Loucy (cell line): ENCODE data around the gene KCNH8.

Experiments
- H2AFZ ChIP-seq: fragments of 200-600 bp; sonication (generic); 2 replicates; pipeline ENCODE4 v1.6.0; 2016; ENCODE audit warnings: antibody characterized with exemption, mild to moderate bottlenecking, low read length, moderate library complexity
- H3F3A ChIP-seq: fragments of 200-600 bp; 2 replicates; pipeline ENCODE4 v1.6.0; 2016; ENCODE audit warnings: antibody characterized with exemption, low read depth, mild to moderate bottlenecking
- H3K27me3 ChIP-seq: fragments of 200-600 bp; sonication (generic); 2 replicates; pipeline ENCODE4 v1.6.1; 2014; ENCODE audit warnings: low read length, mild to moderate bottlenecking; ENCODE audit not compliant: insufficient read depth, poor library complexity, severe bottlenecking
- H3K36me3 ChIP-seq: fragments of 200-600 bp; sonication (generic); 2 replicates; pipeline ENCODE4 v1.6.1; 2016; ENCODE audit warnings: low read length; ENCODE audit not compliant: insufficient read depth
- H3K4me1 ChIP-seq: fragments of 200-600 bp; sonication (generic); 2 replicates; pipeline ENCODE4 v1.5.1; 2014; ENCODE audit warnings: low read length, mild to moderate bottlenecking; ENCODE audit not compliant: insufficient read depth, poor library complexity, severe bottlenecking
- H3K4me2 ChIP-seq: fragments of 200-600 bp; sonication (generic); 2 replicates; pipeline ENCODE4 v1.6.0; 2014; ENCODE audit warnings: antibody characterized with exemption, low read length, low read depth, mild to moderate bottlenecking; ENCODE audit not compliant: poor library complexity, severe bottlenecking
- H3K4me3 ChIP-seq: fragments of 200-600 bp; sonication (generic); 2 replicates; pipeline ENCODE4 v1.5.1; 2014; ENCODE audit warnings: low read length, mild to moderate bottlenecking, mixed read lengths; ENCODE audit not compliant: poor library complexity, severe bottlenecking
- H3K79me2 ChIP-seq: fragments of 200-600 bp; sonication (generic); 2 replicates; pipeline ENCODE4 v1.6.1; 2014; ENCODE audit warnings: low read length; ENCODE audit not compliant: insufficient read depth
- H3K9ac ChIP-seq: fragments of 200-600 bp; sonication (generic); 2 replicates; pipeline ENCODE4 v1.6.0; 2014; ENCODE audit warnings: mild to moderate bottlenecking, low read depth, low read length, moderate library complexity; ENCODE audit not compliant: poor library complexity, severe bottlenecking
- H3K9me2 ChIP-seq: fragments of 200-600 bp; sonication (generic); replicated peaks from 2 replicates; pipeline ENCODE4 v1.6.1; 2016; ENCODE audit warnings: low read depth, low read length, mixed read lengths
- H3K9me3 ChIP-seq: fragments of 200-600 bp; sonication (generic); 2 replicates; pipeline ENCODE4 v1.6.1; 2014; ENCODE audit warnings: mild to moderate bottlenecking, antibody characterized with exemption, low read length, low read depth; ENCODE audit not compliant: insufficient read depth
- H4K20me1 ChIP-seq: fragments of 200-600 bp; sonication (generic); 2 replicates; pipeline ENCODE4 v1.6.0; 2014; ENCODE audit warnings: antibody characterized with exemption, low read length, mild to moderate bottlenecking; ENCODE audit not compliant: insufficient read depth, poor library complexity, severe bottlenecking
- EZH2phosphoT487 ChIP-seq: fragments of 200-600 bp; IDR thresholded peaks from 2 replicates; pipeline ENCODE4 v1.6.1; 2018; ENCODE audit warnings: antibody characterized with exemption, mild to moderate bottlenecking, moderate library complexity, borderline replicate concordance
- TF ChIP-seq, protein P1 (sequence below): fragments of 200-600 bp; sonication (generic); conservative IDR thresholded peaks from 2 replicates; pipeline ENCODE4 v1.5.1; 2014; ENCODE audit warnings: mild to moderate bottlenecking, antibody characterized with exemption, low read length

Gene KCNH8

DNA sequence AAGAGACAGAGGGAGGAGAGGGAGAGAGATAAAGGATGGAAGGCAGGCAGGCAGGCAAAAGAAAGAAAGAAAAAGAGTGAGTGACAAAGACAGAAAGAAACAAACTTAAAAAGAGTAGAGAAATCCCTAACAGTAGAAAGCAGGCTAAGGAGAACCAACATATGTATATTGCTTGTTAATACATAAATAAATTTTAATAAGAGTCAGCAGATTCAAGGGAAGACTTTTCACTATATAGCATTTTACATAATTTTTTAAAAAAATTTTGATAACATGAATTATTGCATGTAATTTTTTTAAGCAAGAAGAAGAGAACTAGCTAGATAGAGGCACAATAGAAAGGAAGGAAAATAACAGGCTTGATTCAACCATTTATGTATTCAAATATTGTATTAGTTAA, 291.6 kb downstream of the KCNH8 start:
- no peaks in the 10 kb centered on the region for H3K27me3 ChIP-seq
- H3K36me3 ChIP-seq: no peaks in the 10 kb centered on the region
- H4K20me1 ChIP-seq: no peaks in the 10 kb centered on the region
- H3K79me2 ChIP-seq: no peaks in the 10 kb centered on the region
- no peak overlapping the region for H2AFZ ChIP-seq
- H3K9ac ChIP-seq: no peak overlapping the region
- no peak overlapping the region for H3K4me3 ChIP-seq
- H3K9me2 ChIP-seq: no peaks in the 10 kb centered on the region
- no peaks in the 10 kb centered on the region for H3K4me1 ChIP-seq
- H3K4me2 ChIP-seq: no peak overlapping the region
- H3F3A ChIP-seq: no peaks in the 10 kb centered on the region
- no peak for TF ChIP-seq EZH2phosphoT487
- TF ChIP-seq, protein P1, sequence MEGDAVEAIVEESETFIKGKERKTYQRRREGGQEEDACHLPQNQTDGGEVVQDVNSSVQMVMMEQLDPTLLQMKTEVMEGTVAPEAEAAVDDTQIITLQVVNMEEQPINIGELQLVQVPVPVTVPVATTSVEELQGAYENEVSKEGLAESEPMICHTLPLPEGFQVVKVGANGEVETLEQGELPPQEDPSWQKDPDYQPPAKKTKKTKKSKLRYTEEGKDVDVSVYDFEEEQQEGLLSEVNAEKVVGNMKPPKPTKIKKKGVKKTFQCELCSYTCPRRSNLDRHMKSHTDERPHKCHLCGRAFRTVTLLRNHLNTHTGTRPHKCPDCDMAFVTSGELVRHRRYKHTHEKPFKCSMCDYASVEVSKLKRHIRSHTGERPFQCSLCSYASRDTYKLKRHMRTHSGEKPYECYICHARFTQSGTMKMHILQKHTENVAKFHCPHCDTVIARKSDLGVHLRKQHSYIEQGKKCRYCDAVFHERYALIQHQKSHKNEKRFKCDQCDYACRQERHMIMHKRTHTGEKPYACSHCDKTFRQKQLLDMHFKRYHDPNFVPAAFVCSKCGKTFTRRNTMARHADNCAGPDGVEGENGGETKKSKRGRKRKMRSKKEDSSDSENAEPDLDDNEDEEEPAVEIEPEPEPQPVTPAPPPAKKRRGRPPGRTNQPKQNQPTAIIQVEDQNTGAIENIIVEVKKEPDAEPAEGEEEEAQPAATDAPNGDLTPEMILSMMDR: no peak
- H3K9me3 ChIP-seq: no peaks in the 10 kb centered on the region

DNA sequence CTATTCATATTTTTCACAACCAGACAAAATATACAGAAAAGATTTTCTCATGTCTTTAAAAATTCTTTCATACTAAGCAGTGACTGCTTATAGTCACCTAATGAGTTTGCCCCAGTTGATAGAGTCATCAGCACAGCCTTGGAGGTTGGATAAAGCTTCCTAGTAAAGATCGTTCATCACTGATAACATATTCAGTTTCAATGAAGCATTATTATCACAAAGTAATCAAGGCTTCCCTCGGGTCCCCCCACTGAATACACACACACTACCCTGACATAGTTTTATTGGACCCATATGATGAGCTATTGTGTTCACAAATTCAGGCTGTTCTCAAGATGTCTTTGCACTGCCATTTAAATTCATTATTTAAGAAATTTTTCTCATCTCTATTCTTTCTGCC, 297.8 kb downstream of the KCNH8 start:
- Histone ChIP-seq H3K36me3 (no peaks in the 10 kb centered on the region), H3K4me3 (no peak overlapping the region), H3K27me3 (no peaks in the 10 kb centered on the region), H2AFZ (no peak overlapping the region), H3K9me3 (no peaks in the 10 kb centered on the region), H3K9ac (no peak overlapping the region), H3F3A (no peaks in the 10 kb centered on the region), H3K9me2 (no peaks in the 10 kb centered on the region), H4K20me1 (no peaks in the 10 kb centered on the region), H3K4me2 (no peak overlapping the region), H3K4me1 (no peaks in the 10 kb centered on the region), H3K79me2 (no peaks in the 10 kb centered on the region)
- TF ChIP-seq EZH2phosphoT487: no peak

DNA sequence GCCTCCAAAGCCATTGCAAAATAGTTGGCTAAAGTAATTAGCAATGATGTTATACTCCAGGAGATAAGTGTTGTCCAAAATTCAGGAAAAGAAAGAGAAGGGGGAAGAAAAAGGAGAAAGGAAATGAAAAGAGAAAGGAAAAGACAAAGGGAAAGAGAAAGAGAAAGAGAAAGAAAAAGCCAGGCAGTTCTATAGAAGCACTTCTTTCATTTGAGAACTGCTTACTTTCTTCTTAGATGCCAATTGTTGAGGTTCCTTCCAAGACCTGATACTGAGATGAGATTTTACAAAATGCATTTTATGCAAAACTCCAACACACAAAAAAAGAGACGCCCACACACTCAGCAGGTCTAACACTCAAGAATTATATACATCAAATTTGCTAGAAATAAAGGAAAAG, 298.4 kb downstream of the KCNH8 start:
- no peaks in the 10 kb centered on the region for H3K79me2 ChIP-seq
- TF ChIP-seq EZH2phosphoT487: no peak
- TF ChIP-seq, protein P1: no peak
- H2AFZ ChIP-seq: no peak overlapping the region
- H3K9me3 ChIP-seq: no peaks in the 10 kb centered on the region
- H3K4me3 ChIP-seq: no peak overlapping the region
- H3K27me3 ChIP-seq: no peaks in the 10 kb centered on the region
- H4K20me1 ChIP-seq: no peaks in the 10 kb centered on the region
- H3K9ac ChIP-seq: no peak overlapping the region
- H3K4me2 ChIP-seq: no peak overlapping the region
- no peaks in the 10 kb centered on the region for H3K9me2 ChIP-seq
- H3K4me1 ChIP-seq: no peaks in the 10 kb centered on the region
- H3F3A ChIP-seq: no peaks in the 10 kb centered on the region
- no peaks in the 10 kb centered on the region for H3K36me3 ChIP-seq

DNA sequence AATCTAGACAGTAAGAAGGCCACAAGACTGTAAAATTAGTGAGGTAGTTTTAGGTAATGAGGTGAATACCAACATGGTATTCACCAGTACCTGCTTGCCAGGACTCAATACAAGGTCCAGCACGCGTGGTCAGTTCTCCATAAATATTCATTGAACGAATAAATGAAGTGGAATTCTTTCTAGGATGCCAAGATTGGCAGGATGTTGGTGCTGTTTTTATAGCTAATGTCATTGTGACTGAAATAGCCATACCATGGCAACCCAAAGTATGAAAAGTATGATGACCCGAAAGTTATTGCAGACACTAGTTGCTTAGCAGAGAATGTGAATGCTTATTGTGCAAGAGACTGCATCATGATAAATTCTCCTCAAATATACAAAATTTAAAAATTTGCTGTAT, 307.2 kb downstream of the KCNH8 start:
- no peaks in the 10 kb centered on the region for H3K36me3 ChIP-seq
- no peaks in the 10 kb centered on the region for H3K9me2 ChIP-seq
- no peaks in the 10 kb centered on the region for H3K9me3 ChIP-seq
- H3K79me2 ChIP-seq: no peaks in the 10 kb centered on the region
- H2AFZ ChIP-seq: no peak overlapping the region
- H3K4me1 ChIP-seq: no peaks in the 10 kb centered on the region
- TF ChIP-seq, protein P1: no peak
- no peak for TF ChIP-seq EZH2phosphoT487
- H3K4me2 ChIP-seq: no peak overlapping the region
- no peaks in the 10 kb centered on the region for H4K20me1 ChIP-seq
- no peak overlapping the region for H3K9ac ChIP-seq
- H3F3A ChIP-seq: no peaks in the 10 kb centered on the region
- H3K27me3 ChIP-seq: no peaks in the 10 kb centered on the region
- no peak overlapping the region for H3K4me3 ChIP-seq
